GM12873 (cell line): ENCODE measurements around the gene MAPK1.

Experiments
- CTCF ChIP-seq: IDR thresholded peaks from 2 replicates; pipeline ENCODE4 v1.5.1; 2012; ENCODE audit warnings: low read depth, mild to moderate bottlenecking, moderate library complexity, low read length, control low read depth; ENCODE audit not compliant: insufficient read depth; ENCODE audit errors: missing control alignments

MAPK1 gene

GRCh38 chr22:21840236-21840823, 27.1 kb downstream of the MAPK1 start:
- no peak for TF ChIP-seq CTCF

DNA sequence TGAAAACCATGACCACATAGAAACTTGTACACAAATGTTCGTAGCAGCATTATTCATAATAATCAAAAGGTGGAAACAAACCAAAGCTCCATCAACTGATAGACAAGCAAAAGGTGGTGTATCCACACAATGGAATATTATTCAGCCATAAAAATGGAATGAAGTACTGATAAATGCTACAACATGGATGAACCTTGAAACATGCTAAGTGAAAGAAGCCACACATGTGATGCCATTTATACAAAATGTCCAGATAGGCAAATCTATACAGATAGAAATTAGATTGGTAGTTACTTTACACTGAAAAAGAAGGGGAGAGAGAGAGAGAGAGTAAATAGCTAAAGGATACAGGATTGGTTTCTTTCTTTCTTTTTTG, 27.7 kb downstream of the MAPK1 start:
- no peak for TF ChIP-seq CTCF

GRCh38 chr22:21837248-21837979, 30.0 kb downstream of the MAPK1 start:
- no peak for TF ChIP-seq CTCF

GRCh38 chr22:21835378-21835777, 32.1 kb downstream of the MAPK1 start:
- TF ChIP-seq CTCF, result no peak

DNA sequence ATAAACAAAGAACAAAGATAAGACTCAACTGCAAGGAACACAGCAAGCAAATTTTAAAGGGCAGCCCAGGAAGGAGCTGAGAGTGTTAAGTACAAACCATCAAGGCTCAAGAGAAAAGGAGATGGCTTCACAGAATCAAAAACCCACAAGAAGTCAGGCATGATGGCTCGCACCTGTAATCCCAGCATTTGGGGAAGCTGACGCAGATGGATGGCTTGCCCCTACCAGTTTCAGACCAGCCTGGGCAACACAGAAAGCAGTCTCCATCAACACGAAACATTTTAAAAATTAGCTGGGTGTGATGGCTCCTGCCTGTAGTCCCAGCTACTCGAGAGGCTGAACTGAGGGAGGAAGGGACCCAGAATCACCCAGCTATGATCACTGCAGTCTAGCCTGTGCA, 32.6 kb downstream of the MAPK1 start:
- no peak for TF ChIP-seq CTCF

GRCh38 chr22:21832291-21833290, 34.9 kb downstream of the MAPK1 start:
- no peak for TF ChIP-seq CTCF

GRCh38 chr22:21829523-21829922, 37.9 kb downstream of the MAPK1 start:
- no peak for TF ChIP-seq CTCF
